MV-4-11 (cell line): ENCODE data around the gene TGFBR2.

ENCODE experiments used
- DNase-seq: peaks from one replicate; lab custom pipeline; 2025; lab: John Stamatoyannopoulos, UW

The TGFBR2 gene

GRCh38 chr3:30719536-30719935 lies 113.1 kb downstream of the TGFBR2 start:
- no peak for DNase-seq

- no peak for DNase-seq
These were observed 114.3 kb downstream of the TGFBR2 start for GRCh38 chr3:30720586-30721313.

GRCh38 chr3:30721314-30721634 lies 114.9 kb downstream of the TGFBR2 start:
- no peak for DNase-seq

- DNase-seq: no peak
These were observed 116.8 kb downstream of the TGFBR2 start for GRCh38 chr3:30723211-30723610.

- DNase-seq: peak; percentile 58
These were observed 118.5 kb downstream of the TGFBR2 start for GRCh38 chr3:30724863-30725262.

GRCh38 chr3:30728143-30728542 lies 121.7 kb downstream of the TGFBR2 start:
- no peak for DNase-seq

- DNase-seq: no peak
These were observed 123.1 kb downstream of the TGFBR2 start for GRCh38 chr3:30729512-30729911.

GRCh38 chr3:30729936-30730335 lies 123.5 kb downstream of the TGFBR2 start:
- no peak for DNase-seq

- no peak for DNase-seq
These were observed 124.6 kb downstream of the TGFBR2 start for GRCh38 chr3:30730967-30731366.

GRCh38 chr3:30733209-30733608 lies 126.8 kb downstream of the TGFBR2 start:
- DNase-seq: no peak

GRCh38 chr3:30733696-30734095 lies 127.3 kb downstream of the TGFBR2 start:
- DNase-seq: no peak

GRCh38 chr3:30737743-30738499 lies 131.5 kb downstream of the TGFBR2 start:
- no peak for DNase-seq

GRCh38 chr3:30738605-30739004 lies 132.2 kb downstream of the TGFBR2 start:
- no peak for DNase-seq

GRCh38 chr3:30741889-30742288 lies 135.5 kb downstream of the TGFBR2 start:
- no peak for DNase-seq

- peak; percentile 4 for DNase-seq
These were observed 136.6 kb downstream of the TGFBR2 start for GRCh38 chr3:30742796-30743619.
